GM12864 (cell line): ENCODE data around the gene MAGI1.

ENCODE experiments used
- DNase-seq: peaks from one replicate; pipeline ENCODE4 v3.0.0-alpha.2; 2011; ENCODE audit warnings: low read depth
- H3K4me3 ChIP-seq: 2 replicates; pipeline ENCODE4 v1.5.1; 2011; ENCODE audit warnings: mild to moderate bottlenecking, low read depth, low read length, control low read depth
- TF ChIP-seq, protein P1 (sequence below): IDR thresholded peaks from 2 replicates; pipeline ENCODE4 v1.5.1; 2011; ENCODE audit warnings: low read depth, mild to moderate bottlenecking, moderate library complexity, low read length, control low read depth, inconsistent platforms; ENCODE audit errors: missing control alignments

The MAGI1 gene

DNA sequence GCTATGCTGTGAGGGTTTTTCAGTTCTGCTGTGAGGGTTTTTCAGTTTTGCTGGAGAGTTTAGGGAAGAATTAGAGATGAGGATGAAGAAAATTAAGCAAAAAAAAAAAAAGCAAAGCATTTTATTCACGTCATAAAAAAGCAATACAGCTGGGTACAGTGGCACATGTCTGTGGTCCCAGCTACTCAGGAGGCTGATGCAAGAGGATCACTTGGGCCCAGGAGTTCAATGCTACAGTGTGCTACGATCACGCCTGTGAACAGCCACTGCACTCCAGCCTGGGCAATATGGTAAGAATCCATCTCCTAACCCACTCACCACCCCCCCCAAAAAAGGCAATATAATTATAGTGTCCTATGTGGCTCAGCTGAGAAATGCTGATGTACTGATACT lies 162.7 kb downstream of the MAGI1 start:
- no peak overlapping the region for H3K4me3 ChIP-seq
- TF ChIP-seq, protein P1, sequence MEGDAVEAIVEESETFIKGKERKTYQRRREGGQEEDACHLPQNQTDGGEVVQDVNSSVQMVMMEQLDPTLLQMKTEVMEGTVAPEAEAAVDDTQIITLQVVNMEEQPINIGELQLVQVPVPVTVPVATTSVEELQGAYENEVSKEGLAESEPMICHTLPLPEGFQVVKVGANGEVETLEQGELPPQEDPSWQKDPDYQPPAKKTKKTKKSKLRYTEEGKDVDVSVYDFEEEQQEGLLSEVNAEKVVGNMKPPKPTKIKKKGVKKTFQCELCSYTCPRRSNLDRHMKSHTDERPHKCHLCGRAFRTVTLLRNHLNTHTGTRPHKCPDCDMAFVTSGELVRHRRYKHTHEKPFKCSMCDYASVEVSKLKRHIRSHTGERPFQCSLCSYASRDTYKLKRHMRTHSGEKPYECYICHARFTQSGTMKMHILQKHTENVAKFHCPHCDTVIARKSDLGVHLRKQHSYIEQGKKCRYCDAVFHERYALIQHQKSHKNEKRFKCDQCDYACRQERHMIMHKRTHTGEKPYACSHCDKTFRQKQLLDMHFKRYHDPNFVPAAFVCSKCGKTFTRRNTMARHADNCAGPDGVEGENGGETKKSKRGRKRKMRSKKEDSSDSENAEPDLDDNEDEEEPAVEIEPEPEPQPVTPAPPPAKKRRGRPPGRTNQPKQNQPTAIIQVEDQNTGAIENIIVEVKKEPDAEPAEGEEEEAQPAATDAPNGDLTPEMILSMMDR: no peak
- DNase-seq: no peak

GRCh38 chr3:65875393-65876027 lies 163.2 kb downstream of the MAGI1 start:
- no peak for DNase-seq
- H3K4me3 ChIP-seq: no peak overlapping the region
- TF ChIP-seq, protein P1: no peak

- TF ChIP-seq, protein P1: no peak
- no peak overlapping the region for H3K4me3 ChIP-seq
- DNase-seq: no peak
Measured at GRCh38 chr3:65873869-65874268, 164.8 kb downstream of the MAGI1 start.

DNA sequence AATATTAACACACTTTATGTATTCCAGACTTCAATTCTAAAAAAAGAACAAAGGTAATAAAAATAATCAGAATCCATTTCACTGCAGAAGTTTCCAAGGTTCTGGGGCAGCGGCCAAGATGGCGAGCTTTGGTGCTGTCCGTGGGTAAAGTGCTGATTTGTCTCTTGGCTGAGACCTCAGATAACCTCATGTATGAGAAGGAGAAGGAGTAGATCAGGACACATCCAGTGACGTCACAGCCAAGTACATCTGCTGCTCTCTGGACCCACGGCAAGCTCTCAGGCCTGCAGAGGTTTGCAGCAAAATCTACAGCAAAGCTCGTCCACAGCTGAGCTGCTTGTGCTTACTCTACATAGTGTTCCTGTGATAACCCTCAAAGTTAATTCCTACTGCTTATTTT lies 165.7 kb downstream of the MAGI1 start:
- TF ChIP-seq, protein P1: no peak
- DNase-seq: no peak
- no peak overlapping the region for H3K4me3 ChIP-seq

DNA sequence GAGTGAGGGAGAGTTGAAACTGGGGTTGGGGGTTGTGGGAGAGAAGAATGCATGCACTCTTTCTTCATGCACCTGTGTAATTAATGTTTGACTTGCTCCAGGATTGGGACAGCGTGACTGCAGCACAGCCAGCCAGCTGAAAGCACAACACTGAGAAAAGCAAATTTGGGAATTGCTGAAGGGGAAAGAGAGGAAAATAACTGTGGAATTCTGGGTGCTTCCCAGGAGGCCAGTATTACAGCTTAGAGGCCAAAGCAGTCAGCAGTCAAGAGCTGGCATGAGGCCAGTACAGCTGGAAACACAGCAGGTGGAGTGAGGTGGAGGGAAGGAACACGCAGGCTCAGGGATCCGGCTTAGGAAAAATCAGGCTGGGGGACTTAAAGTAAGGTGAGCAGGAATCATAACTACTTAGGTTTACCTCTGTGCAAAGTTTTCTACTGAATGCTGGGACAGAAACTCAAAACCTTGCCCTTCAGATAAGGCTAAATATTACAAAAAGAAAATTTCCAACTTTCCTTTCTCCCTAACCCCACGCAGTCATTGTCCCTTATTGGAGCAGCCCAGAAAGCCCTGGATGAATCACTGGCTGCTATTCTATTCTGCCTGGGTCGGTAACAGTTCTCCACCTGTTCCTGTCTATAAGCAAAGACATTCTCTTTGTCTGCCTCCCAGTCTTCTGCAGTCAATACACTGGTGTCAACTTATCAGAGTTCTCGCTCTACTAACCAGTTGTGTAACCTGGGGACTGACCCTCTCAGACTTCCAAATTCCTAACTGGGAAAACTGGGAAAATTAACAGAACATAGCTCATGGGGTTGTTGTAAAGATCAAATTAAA lies 167.2 kb downstream of the MAGI1 start:
- no peak overlapping the region for H3K4me3 ChIP-seq
- TF ChIP-seq, protein P1: no peak
- no peak for DNase-seq

- H3K4me3 ChIP-seq: no peak overlapping the region
- DNase-seq: no peak
- TF ChIP-seq, protein P1: no peak
Measured at GRCh38 chr3:65869798-65870197, 168.9 kb downstream of the MAGI1 start.
